Osteoblast (primary cell): ENCODE results near the gene PPP1R11. TPM values are rescaled to one million over a fixed set of nuclear protein-coding genes. Genes with fewer than 3 reads are reported as not detected.
"Not testable (repeated sequence)": the region's sequence is repeated elsewhere in the genome, so short reads cannot be mapped to it uniquely, and the experiment has no call there.

ENCODE experiments used
- DNase-seq: peaks from one replicate; pipeline ENCODE4 v3.0.0; 2011; ENCODE audit warnings: low spot score, mixed read lengths; ENCODE audit not compliant: insufficient read length; ENCODE audit errors: missing footprints
- H2AFZ ChIP-seq: 2 replicates; pipeline ENCODE4 v1.6.0; 2011; ENCODE audit warnings: mild to moderate bottlenecking, low read length
- H3K27ac ChIP-seq: 2 replicates; pipeline ENCODE4 v1.5.1; 2011; ENCODE audit warnings: mild to moderate bottlenecking, low read depth, low read length, moderate library complexity
- H3K27me3 ChIP-seq: 2 replicates; pipeline ENCODE4 v1.6.0; 2012; ENCODE audit warnings: mild to moderate bottlenecking, control low read depth, inconsistent platforms, low read length, moderate library complexity; ENCODE audit not compliant: insufficient read depth
- H3K36me3 ChIP-seq: 2 replicates; pipeline ENCODE4 v1.5.1; 2011; ENCODE audit warnings: mild to moderate bottlenecking, low read length, control low read depth, moderate library complexity; ENCODE audit not compliant: insufficient read depth
- H3K4me1 ChIP-seq: 2 replicates; pipeline ENCODE4 v1.5.1; 2011; ENCODE audit warnings: mild to moderate bottlenecking, low read length, control low read depth, moderate library complexity; ENCODE audit not compliant: insufficient read depth
- H3K4me2 ChIP-seq: 2 replicates; pipeline ENCODE4 v1.6.0; 2011; ENCODE audit warnings: mild to moderate bottlenecking, low read length; ENCODE audit not compliant: insufficient read depth
- H3K4me3 ChIP-seq: fragments of 200-600 bp; sonication (generic); 3 replicates; pipeline ENCODE4 v1.5.1; 2012; ENCODE audit warnings: mild to moderate bottlenecking, low read length, inconsistent platforms; ENCODE audit not compliant: insufficient read depth
- H3K79me2 ChIP-seq: 2 replicates; pipeline ENCODE4 v1.6.0; 2012; ENCODE audit warnings: mild to moderate bottlenecking, low read length, control low read depth, inconsistent platforms; ENCODE audit not compliant: insufficient read depth
- H3K9me3 ChIP-seq: 2 replicates; pipeline ENCODE4 v1.5.1; 2011; ENCODE audit warnings: low read depth, low read length, control low read depth
- H4K20me1 ChIP-seq: 2 replicates; pipeline ENCODE4 v1.6.0; 2012; ENCODE audit warnings: mild to moderate bottlenecking, low read length, control low read depth; ENCODE audit not compliant: insufficient read depth
- total RNA-seq: library from RNA; depleted of rRNA; stranded (reverse); fragments of >200 nt; gene quantifications from 2 replicates; pipeline ENCODE4 v1.2.3, GENCODE V29; 2012
- TF ChIP-seq, protein P1 (sequence below): IDR thresholded peaks from 2 replicates; pipeline ENCODE4 v1.5.1; 2011; ENCODE audit warnings: mild to moderate bottlenecking, low read depth, low read length, moderate library complexity; ENCODE audit errors: extremely low read depth

The PPP1R11 gene
- total RNA-seq, 1 donor, result 35.1 TPM

DNA sequence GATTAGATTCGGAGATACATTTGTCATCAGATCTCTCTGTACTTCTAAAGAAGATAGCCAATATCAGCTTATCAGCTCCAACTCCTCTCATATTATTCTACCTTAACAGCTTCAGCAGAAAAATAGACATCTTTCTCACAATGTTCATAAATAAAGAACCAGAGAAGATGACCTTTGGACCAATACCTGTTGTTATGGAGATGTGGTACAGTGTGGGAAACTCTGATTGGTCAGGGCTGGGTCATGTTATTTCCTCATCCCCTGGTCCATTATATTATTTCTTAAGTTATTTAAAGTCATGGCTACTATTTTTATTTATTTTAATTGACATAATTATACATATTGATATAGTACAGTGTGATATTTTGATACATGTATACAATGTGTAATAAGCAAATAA lies 41.8 kb upstream of the PPP1R11 start:
- no peaks in the 10 kb centered on the region for H4K20me1 ChIP-seq
- H3K4me1 ChIP-seq, result no peaks in the 10 kb centered on the region
- no peak overlapping the region for H3K27ac ChIP-seq
- H3K9me3 ChIP-seq, result no peaks in the 10 kb centered on the region
- DNase-seq, result no peak
- H3K27me3 ChIP-seq, result no peaks in the 10 kb centered on the region
- no peaks in the 10 kb centered on the region for H3K79me2 ChIP-seq
- no peaks in the 10 kb centered on the region for H3K36me3 ChIP-seq
- no peak overlapping the region for H3K4me2 ChIP-seq
- no peak overlapping the region for H3K4me3 ChIP-seq
- H2AFZ ChIP-seq, result no peak overlapping the region
- TF ChIP-seq, protein P1, sequence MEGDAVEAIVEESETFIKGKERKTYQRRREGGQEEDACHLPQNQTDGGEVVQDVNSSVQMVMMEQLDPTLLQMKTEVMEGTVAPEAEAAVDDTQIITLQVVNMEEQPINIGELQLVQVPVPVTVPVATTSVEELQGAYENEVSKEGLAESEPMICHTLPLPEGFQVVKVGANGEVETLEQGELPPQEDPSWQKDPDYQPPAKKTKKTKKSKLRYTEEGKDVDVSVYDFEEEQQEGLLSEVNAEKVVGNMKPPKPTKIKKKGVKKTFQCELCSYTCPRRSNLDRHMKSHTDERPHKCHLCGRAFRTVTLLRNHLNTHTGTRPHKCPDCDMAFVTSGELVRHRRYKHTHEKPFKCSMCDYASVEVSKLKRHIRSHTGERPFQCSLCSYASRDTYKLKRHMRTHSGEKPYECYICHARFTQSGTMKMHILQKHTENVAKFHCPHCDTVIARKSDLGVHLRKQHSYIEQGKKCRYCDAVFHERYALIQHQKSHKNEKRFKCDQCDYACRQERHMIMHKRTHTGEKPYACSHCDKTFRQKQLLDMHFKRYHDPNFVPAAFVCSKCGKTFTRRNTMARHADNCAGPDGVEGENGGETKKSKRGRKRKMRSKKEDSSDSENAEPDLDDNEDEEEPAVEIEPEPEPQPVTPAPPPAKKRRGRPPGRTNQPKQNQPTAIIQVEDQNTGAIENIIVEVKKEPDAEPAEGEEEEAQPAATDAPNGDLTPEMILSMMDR, result no peak

DNA sequence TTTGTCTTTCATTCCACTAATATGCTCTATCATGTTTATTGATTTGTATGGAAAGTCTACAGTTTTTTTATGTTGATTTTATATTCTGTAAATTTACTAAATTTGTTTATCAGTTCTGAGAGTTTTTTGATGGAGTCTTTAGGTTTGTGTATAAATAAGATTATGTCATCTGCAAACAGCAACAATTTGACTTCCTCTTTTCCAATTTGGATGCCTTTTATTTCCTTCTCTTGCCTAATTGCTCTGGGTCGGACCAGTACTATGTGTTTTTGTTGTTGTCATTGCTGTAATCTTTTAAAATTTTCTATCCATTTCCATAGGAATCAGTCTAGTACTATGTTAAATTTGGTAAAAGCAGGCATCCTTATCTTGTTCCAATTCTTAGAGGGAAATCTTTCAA lies 37.4 kb upstream of the PPP1R11 start:
- no peak overlapping the region for H3K4me3 ChIP-seq
- no peak overlapping the region for H3K4me2 ChIP-seq
- H3K27ac ChIP-seq, result no peak overlapping the region
- no peaks in the 10 kb centered on the region for H3K79me2 ChIP-seq
- H4K20me1 ChIP-seq, result no peaks in the 10 kb centered on the region
- H3K36me3 ChIP-seq, result no peaks in the 10 kb centered on the region
- H3K4me1 ChIP-seq, result no peaks in the 10 kb centered on the region
- no peaks in the 10 kb centered on the region for H3K9me3 ChIP-seq
- no peak overlapping the region for H2AFZ ChIP-seq
- no peaks in the 10 kb centered on the region for H3K27me3 ChIP-seq
- TF ChIP-seq, protein P1, result no peak
- no peak for DNase-seq

DNA sequence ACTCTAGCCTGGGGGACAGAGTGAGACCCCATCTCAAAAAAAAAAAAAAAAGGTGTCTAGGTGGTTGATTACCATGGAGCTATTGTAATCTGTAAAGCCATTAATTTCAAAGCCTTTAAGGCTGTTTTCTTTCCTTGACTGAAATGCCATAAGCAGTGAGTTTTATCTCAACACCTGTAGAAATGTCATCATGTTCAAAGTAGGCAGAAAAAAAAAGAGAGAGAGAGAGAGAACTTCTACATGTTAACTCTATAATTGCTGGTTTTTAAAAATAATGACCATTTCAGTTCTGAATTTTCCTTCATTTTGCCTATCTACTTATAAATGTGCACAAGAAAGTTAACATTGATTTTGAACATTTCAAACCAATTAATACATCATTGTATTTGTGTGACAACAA lies 35.6 kb upstream of the PPP1R11 start:
- no peaks in the 10 kb centered on the region for H3K4me1 ChIP-seq
- H3K27ac ChIP-seq, result no peak overlapping the region
- H3K27me3 ChIP-seq, result no peaks in the 10 kb centered on the region
- H3K79me2 ChIP-seq, result no peaks in the 10 kb centered on the region
- H3K4me3 ChIP-seq, result no peak overlapping the region
- H3K36me3 ChIP-seq, result no peaks in the 10 kb centered on the region
- H4K20me1 ChIP-seq, result no peaks in the 10 kb centered on the region
- TF ChIP-seq, protein P1, result no peak
- DNase-seq, result no peak
- no peak overlapping the region for H2AFZ ChIP-seq
- H3K4me2 ChIP-seq, result no peak overlapping the region
- no peaks in the 10 kb centered on the region for H3K9me3 ChIP-seq

DNA sequence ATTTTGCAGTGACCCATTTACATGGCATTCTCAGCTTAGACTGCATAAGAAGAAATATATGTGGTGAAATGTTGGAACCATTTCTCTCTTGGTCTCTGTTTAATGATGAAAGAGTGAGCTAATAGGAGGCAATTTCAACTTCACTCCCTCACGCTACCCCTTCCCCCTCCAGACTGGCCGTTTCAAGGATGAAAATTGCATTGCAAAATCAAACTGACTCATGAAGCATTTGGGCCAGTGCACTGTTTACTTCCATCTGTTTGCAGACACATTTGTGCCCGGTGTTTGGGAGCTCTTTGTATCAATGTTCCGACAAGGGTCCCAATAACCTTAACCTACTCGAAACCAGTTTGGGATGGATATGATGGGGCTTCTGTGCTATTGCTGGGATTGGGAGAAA lies 33.6 kb upstream of the PPP1R11 start:
- H3K4me3 ChIP-seq, H3K27me3 ChIP-seq, H3K27ac ChIP-seq: not testable (repeated sequence)

DNA sequence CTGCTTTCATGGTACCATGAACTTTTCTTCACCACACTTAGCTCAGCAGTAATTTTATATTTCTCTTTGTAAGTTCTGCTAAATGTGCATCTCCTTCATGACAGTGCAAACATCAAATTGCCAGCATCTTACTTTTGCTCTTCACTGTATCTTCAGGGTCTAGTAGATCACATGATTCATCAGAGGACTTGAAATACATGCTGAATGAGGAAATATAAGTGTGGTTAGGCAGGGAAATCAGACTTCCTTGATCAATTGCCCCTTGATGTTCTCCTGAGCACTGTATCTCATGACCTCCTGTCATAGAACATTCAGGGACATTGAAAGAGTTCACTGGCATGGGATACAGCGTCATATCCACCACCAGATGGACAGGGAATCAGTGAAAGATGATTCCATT lies 31.2 kb upstream of the PPP1R11 start:
- Histone ChIP-seq H3K79me2 (no peaks in the 10 kb centered on the region), H3K27me3 (no peaks in the 10 kb centered on the region), H3K9me3 (no peaks in the 10 kb centered on the region), H2AFZ (no peak overlapping the region), H3K4me1 (no peaks in the 10 kb centered on the region), H3K36me3 (no peaks in the 10 kb centered on the region), H3K27ac (no peak overlapping the region), H4K20me1 (no peaks in the 10 kb centered on the region), H3K4me2 (no peak overlapping the region), H3K4me3 (no peak overlapping the region)
- TF ChIP-seq, protein P1, result no peak
- DNase-seq, result no peak

More for the DNA sequence above, 33.6 kb upstream of the PPP1R11 start:
- H3K36me3 ChIP-seq, H3K4me1 ChIP-seq, H3K79me2 ChIP-seq, H3K4me2 ChIP-seq, H3K9me3 ChIP-seq, H2AFZ ChIP-seq, DNase-seq, H4K20me1 ChIP-seq: not testable (repeated sequence)
